NCI-H2171 (cell line): ENCODE results near the gene SNPH.
A peak's percentile ranks its signal among the peaks of the same experiment; 100 is the strongest.

Experiments used
- DNase-seq: peaks from one replicate; lab custom pipeline; 2025; lab: John Stamatoyannopoulos, UW

The SNPH gene

GRCh38 chr20:1324598-1325172 is 58.6 kb downstream of the SNPH start:
- no peak for DNase-seq

- peak; percentile 98 for DNase-seq
Observed at GRCh38 chr20:1325173-1326030, 59.3 kb downstream of the SNPH start.

GRCh38 chr20:1326031-1326930 is 60.2 kb downstream of the SNPH start:
- DNase-seq = no peak

DNA sequence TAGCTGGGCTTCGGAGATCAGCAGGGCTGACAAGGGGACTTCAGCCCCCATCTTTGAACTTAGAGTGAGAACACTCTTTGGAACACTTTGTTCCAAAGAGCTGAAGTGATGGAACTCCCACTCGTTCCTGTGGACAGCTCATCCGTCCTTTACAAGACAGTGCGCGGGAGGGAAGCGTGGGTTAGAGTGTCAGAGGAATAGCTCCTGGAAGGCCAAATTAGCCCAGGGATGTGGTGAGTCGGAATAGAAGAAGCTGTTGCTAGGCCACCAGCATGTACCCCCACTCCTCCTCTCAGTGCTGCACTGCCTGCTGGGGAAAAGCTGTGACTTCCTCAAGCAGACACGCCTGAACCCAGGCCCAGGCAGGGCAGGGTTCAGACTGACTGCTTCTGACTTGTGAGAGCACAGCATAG is 61.2 kb downstream of the SNPH start:
- DNase-seq = no peak

- no peak for DNase-seq
Observed at GRCh38 chr20:1327827-1328679, 62.0 kb downstream of the SNPH start.

DNA sequence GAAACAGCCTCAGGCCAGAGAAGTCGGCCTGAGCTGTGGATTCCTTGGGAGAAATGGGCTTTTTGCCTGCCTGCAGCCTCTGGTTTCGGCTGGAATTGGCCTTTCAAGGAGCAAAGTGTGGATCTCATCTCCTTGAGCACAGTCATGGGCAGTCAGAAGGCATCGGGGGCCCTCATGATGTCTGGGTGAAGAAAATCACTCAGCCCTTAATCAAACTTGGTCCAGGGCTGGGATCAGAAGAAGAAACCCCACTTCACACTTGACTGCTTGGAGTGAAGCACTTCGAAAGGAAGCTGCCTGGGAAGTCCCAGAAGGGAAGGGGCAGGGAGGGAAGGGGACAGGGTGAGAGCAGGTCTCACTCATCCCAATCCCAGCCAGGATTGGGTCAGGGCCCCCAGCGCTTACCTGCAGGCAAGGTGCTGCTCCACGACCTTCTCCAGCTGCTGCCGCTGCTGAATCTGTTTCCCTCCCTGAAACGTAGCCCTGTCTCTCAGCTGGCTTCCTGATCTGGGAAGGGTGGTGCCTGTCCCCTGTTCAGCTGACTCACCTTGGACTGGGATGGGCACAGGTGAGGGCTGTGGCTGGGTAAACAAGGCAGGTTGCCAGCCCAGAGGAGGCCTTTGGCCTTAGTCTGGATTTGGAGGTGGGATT is 62.7 kb downstream of the SNPH start, which contains the start of gene SDCBP2:
Gene SDCBP2 (minus strand): TSS at position 460 of the 651 bp plus-strand sequence. CDS start 8,723 bp downstream, outside the sequence.
- DNase-seq = no peak

- no peak for DNase-seq
Observed at GRCh38 chr20:1330075-1330830, 64.2 kb downstream of the SNPH start.

- DNase-seq = no peak
Observed at GRCh38 chr20:1331101-1331500, 65.0 kb downstream of the SNPH start.

- DNase-seq = no peak
Observed at GRCh38 chr20:1331801-1332453, 65.8 kb downstream of the SNPH start.

DNA sequence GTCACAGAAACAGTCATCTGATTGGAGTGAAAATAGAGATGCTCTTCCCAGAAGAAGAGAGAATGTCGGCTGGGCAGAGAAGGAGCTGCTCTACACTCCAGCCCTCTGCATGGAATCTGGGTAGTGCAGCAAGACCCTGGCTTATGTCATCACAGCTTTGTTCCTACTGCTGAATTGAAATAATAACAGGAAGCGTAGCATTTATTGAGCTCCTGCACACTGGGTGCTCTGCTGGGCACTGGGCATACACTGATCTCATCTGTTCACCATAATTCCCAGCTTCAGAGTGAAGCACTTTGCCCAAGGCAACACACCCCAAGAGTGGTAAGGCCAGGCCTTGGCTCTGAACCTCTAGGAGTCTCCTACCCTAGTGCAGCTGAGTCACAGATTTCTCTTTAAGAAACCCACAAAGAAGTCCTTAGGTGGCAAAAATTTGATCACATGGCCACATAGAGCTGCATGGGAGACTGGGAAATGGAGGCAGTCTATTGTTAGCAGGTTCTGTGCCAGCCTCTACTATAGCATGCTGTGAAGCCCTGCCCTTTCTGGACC is 66.7 kb downstream of the SNPH start:
- DNase-seq = no peak

GRCh38 chr20:1333462-1334369 is 67.6 kb downstream of the SNPH start:
- peak; percentile 60 for DNase-seq

DNA sequence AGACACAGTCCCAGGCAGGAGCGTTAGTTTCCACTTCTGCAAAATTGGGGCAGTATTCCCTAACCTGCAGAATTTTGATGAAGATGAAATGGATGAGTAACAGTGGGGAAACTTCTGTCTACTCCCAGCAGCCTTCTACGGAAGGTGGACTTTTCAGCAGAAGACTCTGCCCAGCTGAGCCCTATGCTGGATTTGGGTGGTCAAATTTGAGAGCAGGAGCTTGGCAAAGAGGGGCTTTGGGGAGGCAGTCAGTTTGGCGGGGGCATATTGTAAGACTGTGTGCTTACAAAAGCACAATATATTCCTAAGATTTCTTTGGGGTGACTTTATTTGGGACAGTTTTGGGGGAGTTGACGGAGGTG is 68.3 kb downstream of the SNPH start:
- DNase-seq = no peak

GRCh38 chr20:1334761-1335160 is 68.7 kb downstream of the SNPH start:
- DNase-seq = no peak

DNA sequence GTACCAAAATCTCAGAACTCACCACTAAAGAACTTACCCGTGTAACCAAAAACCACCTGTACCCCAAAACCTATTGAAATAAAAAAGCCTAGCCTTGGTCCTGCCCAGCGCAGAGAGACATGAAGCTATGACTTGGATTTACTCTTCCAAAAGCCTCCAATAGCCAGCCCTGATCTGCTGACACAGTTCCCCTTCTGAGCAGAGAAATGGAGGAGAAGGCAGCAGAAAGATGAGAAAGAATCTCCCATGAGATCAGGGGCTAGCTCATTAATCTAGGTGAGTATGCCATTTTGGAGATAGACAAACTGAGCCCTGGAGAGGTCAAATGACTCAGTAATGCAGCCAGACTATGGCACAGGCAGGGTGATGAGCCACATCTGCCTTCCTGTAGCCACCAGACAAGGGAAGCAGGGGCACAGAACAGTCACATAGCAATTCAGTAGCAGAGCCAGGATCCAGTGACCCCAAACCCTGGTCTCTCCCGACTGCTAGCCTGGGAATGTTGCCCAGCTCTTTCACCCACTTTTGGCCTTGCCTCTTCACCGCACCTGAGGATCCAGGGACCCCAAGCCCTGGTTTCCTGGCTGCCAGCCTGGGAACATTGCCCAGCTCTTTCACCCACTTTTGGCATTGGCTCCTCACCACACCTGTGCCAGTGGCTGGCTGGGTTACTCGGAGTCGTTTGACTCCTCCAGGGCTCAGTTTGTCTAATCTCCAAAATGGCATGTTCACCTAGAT is 70.0 kb downstream of the SNPH start:
- DNase-seq = no peak

GRCh38 chr20:1336699-1337367 is 70.7 kb downstream of the SNPH start:
- DNase-seq = no peak

GRCh38 chr20:1337441-1337840 is 71.3 kb downstream of the SNPH start:
- no peak for DNase-seq

DNA sequence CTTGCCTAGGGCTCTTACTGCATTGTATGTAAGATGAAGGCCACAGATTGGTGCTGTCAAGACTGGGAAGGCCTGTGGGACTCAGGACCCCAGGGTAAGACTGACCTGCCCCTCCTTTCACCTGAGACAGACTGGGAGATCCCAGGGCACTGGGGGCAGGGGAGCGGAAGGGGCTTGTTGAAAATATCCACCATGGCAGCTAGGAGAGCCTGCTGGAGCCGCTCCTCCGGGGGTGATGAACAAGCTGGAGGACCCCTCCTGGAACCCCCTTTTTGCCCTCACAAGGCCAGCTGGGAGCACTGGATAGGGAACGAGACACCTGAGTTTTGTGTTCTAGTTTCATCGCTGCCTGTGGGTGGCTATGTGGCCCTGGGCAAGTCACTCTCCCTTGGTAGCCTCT is 72.0 kb downstream of the SNPH start:
- no peak for DNase-seq
